Endothelial cell of umbilical vein (primary cell): ENCODE data around the gene SFR1. TPM values are rescaled to one million over a fixed set of nuclear protein-coding genes. Genes with fewer than 3 reads are reported as not detected.

Experiments
- BruUV-seq: library from RNA; stranded (reverse); fragments of 400-500 nt; replicated peaks from 2 replicates; lab custom pipeline; 2021; lab: Mats Ljungman, UMichigan
- CTCF ChIA-PET: fragments of 300-600, 350-600 bp; sonication (Branson Sonifier 250); formaldehyde crosslinking; loops from one replicate; lab custom pipeline; 2021; ENCODE audit warnings: antibody characterized with exemption, inconsistent platforms; lab: Charles Lee
- POLR2A ChIA-PET: fragments of 300-600, 350-600 bp; sonication (Branson Sonifier 250); formaldehyde crosslinking; loops from one replicate; lab custom pipeline; 2021; ENCODE audit warnings: antibody characterized with exemption, inconsistent platforms; lab: Charles Lee
- DNase-seq: peaks from one replicate; pipeline ENCODE4 v3.0.0-alpha.2; 2011; ENCODE audit warnings: low read depth, low spot score
- FAIRE-seq: peaks from 2 replicates; lab custom pipeline; 2011; peaks lifted over from hg19 to GRCh38; lab: Jason Lieb, UNC
- H2AFZ ChIP-seq: 2 replicates; pipeline ENCODE4 v1.6.0; 2012; ENCODE audit warnings: low read depth, low read length, control low read depth, inconsistent platforms
- H3K27ac ChIP-seq: 2 replicates; pipeline ENCODE4 v1.5.1; 2011; ENCODE audit warnings: low read depth, mild to moderate bottlenecking, control low read depth, low read length, moderate library complexity; ENCODE audit not compliant: insufficient read depth
- H3K27me3 ChIP-seq, 2 experiments: 2 replicates each; pipeline versions ENCODE4 v1.6.0 to v1.6.1; 2011; ENCODE audit warnings: low read length in 2 of 2, mixed read lengths in 1 of 2; ENCODE audit not compliant: control insufficient read depth in 2 of 2, insufficient read depth in 2 of 2
- H3K36me3 ChIP-seq, 2 experiments: 2 replicates in 1 of 2; 3 replicates in 1 of 2; pipeline ENCODE4 v1.5.1; 2011; ENCODE audit warnings: low read length in 2 of 2, mild to moderate bottlenecking in 1 of 2, moderate library complexity in 1 of 2; ENCODE audit not compliant: control insufficient read depth in 2 of 2, insufficient read depth in 2 of 2; ENCODE audit errors: extremely low read depth in 1 of 2
- H3K4me1 ChIP-seq: 3 replicates; pipeline ENCODE4 v1.5.1; 2011; ENCODE audit warnings: mild to moderate bottlenecking, low read length; ENCODE audit not compliant: control insufficient read depth, insufficient read depth; ENCODE audit errors: extremely low read depth
- H3K4me2 ChIP-seq: 2 replicates; pipeline ENCODE4 v1.6.1; 2011; ENCODE audit warnings: low read length, control low read depth, mixed read lengths; ENCODE audit not compliant: insufficient read depth
- H3K4me3 ChIP-seq, 3 experiments: fragments of 200-600 bp in 1 of 3; sonication (generic), shearing (Covaris generic) in 1 of 3; replicated peaks in 1 of 3; 2 replicates each; pipeline ENCODE4 v1.5.1; 2011 to 2016; ENCODE audit warnings: control low read depth in 3 of 3, low read length in 3 of 3, mild to moderate bottlenecking in 2 of 3, inconsistent platforms in 1 of 3, low read depth in 1 of 3, moderate library complexity in 1 of 3; ENCODE audit not compliant: insufficient read depth in 1 of 3
- H3K79me2 ChIP-seq: 2 replicates; pipeline ENCODE4 v1.6.0; 2012; ENCODE audit warnings: low read length, inconsistent platforms; ENCODE audit not compliant: control insufficient read depth, insufficient read depth
- H3K9ac ChIP-seq: replicated peaks from 2 replicates; pipeline ENCODE3; 2011; ENCODE audit warnings: low read length, control low read depth; ENCODE audit not compliant: insufficient read depth; ENCODE audit errors: extremely low read depth
- H3K9me1 ChIP-seq: replicated peaks from 3 replicates; pipeline ENCODE4 v1.6.0; 2011; ENCODE audit warnings: mild to moderate bottlenecking, low read length; ENCODE audit not compliant: control insufficient read depth, insufficient read depth; ENCODE audit errors: extremely low read depth
- H3K9me3 ChIP-seq: replicated peaks from 2 replicates; pipeline ENCODE4 v1.5.1; 2012; ENCODE audit warnings: low read length, inconsistent platforms; ENCODE audit not compliant: control insufficient read depth, insufficient read depth
- H4K20me1 ChIP-seq: replicated peaks from 2 replicates; pipeline ENCODE3; 2011; ENCODE audit warnings: mild to moderate bottlenecking, low read length; ENCODE audit not compliant: control insufficient read depth, insufficient read depth; ENCODE audit errors: extremely low read depth
- CTCF ChIP-seq, 2 donors: IDR thresholded peaks; 1 replicate in 1 of 2; 2 replicates in 1 of 2; pipeline ENCODE4 v1.5.1; 2011; ENCODE audit warnings: low read length in 2 of 2, mild to moderate bottlenecking in 2 of 2, moderate library complexity in 2 of 2, control low read depth in 1 of 2, inconsistent platforms in 1 of 2, low read depth in 1 of 2; ENCODE audit not compliant: insufficient read depth in 1 of 2; ENCODE audit errors: extremely low read depth in 1 of 2
- EZH2 ChIP-seq: IDR thresholded peaks from 2 replicates; pipeline ENCODE4 v1.6.1; 2012; ENCODE audit warnings: borderline replicate concordance, low read depth, mild to moderate bottlenecking, moderate library complexity, low read length, inconsistent platforms; ENCODE audit not compliant: severe bottlenecking
- FOS ChIP-seq: IDR thresholded peaks from 2 replicates; pipeline ENCODE4 v1.6.1; 2011; ENCODE audit warnings: mild to moderate bottlenecking, low read length, moderate library complexity, borderline replicate concordance; ENCODE audit not compliant: insufficient read depth
- GATA2 ChIP-seq: IDR thresholded peaks from 2 replicates; pipeline ENCODE4 v1.7.0; 2011; ENCODE audit warnings: low read depth, mild to moderate bottlenecking, moderate library complexity, mixed read lengths, low read length; ENCODE audit not compliant: insufficient read length, insufficient read depth
- JUN ChIP-seq: IDR thresholded peaks from 2 replicates; pipeline ENCODE4 v1.6.1; 2011; ENCODE audit warnings: borderline replicate concordance, low read depth; ENCODE audit not compliant: insufficient read length, insufficient read depth
- MAX ChIP-seq: IDR thresholded peaks from 2 replicates; pipeline ENCODE4 v1.6.1; 2011; ENCODE audit not compliant: insufficient read depth, insufficient read length
- MYC ChIP-seq: IDR thresholded peaks from one replicate; pipeline ENCODE4 v1.6.1; 2011; ENCODE audit warnings: mild to moderate bottlenecking, low read depth, low read length
- POLR2A ChIP-seq: IDR thresholded peaks from 2 replicates; pipeline ENCODE4 v1.6.1; 2012; ENCODE audit warnings: low read depth, mild to moderate bottlenecking, control low read depth, low read length
- POLR2AphosphoS5 ChIP-seq: IDR thresholded peaks from 2 replicates; pipeline ENCODE4 v1.6.1; 2012; ENCODE audit warnings: low read depth, mild to moderate bottlenecking, control low read depth, low read length, moderate library complexity; ENCODE audit not compliant: insufficient read depth
- dilution Hi-C: fragments of 300-500 bp; cut with MboI; formaldehyde crosslinking; loops from one replicate; pipeline ENCODE4 v1.15.0; 2019; ENCODE audit warnings: low sequenced_read_pairs; ENCODE audit not compliant: extremely low pct_ligation_motif_present
- intact Hi-C: fragments of 100-400 bp; cut with micrococcal nuclease; formaldehyde crosslinking; loops from one replicate; pipeline ENCODE4 v1.10.0; 2022
- polyA plus RNA-seq, 4 experiments: library from polyadenylated mRNA; depleted of rRNA in 3 of 4; stranded (reverse) in 3 of 4; unstranded in 1 of 4; fragments of >200 nt; gene quantifications; 2 replicates each; pipeline versions ENCODE4 v1.2.1 to v1.2.3, GENCODE V29; 2011 to 2012; ENCODE audit warnings: missing spikeins in 1 of 4
- total RNA-seq: library from RNA; stranded (reverse); gene quantifications from 2 replicates; pipeline ENCODE4 v1.2.3, GENCODE V29; 2021

SFR1 gene
- total and polyA plus RNA-seq, 2 donors (not counting 3 experiments of a cell fraction or from before 2014, with no cell fraction given) = 3.6 to 8.9 TPM

- no peaks in the 10 kb centered on the region for H3K27me3 ChIP-seq
- intact Hi-C loops (no loop called here), dilution Hi-C loops (no loop called here)
- BruUV-seq = no TSS peak
- no peak overlapping the region for H3K9ac ChIP-seq
- H3K4me1 ChIP-seq = peaks cover 13% of the 10 kb centered on the region
- H2AFZ ChIP-seq = no peak overlapping the region
- H3K4me2 ChIP-seq = peak overlapping the region; percentile 21
- POLR2A ChIA-PET = no interaction called here
- no peak overlapping the region for H3K27ac ChIP-seq
- DNase-seq (no peak), FAIRE-seq (no peak)
- no peak overlapping the region for H3K4me3 ChIP-seq
- H3K9me1 ChIP-seq = no peaks in the 10 kb centered on the region
- H3K36me3 ChIP-seq = no peaks in the 10 kb centered on the region
- no peaks in the 10 kb centered on the region for H3K9me3 ChIP-seq
- CTCF ChIA-PET = interaction anchor here (1.9 kb wide), 1 partner anchor 11 kb away, joined by 4 read pairs; no protein-coding TSS in a partner anchor
- no peaks in the 10 kb centered on the region for H4K20me1 ChIP-seq
- no peak for TF ChIP-seq JUN
- no peak for TF ChIP-seq MYC
- no peak for TF ChIP-seq POLR2A
- no peak for TF ChIP-seq MAX
- no peak for TF ChIP-seq GATA2
- no peak for TF ChIP-seq EZH2
- TF ChIP-seq CTCF (IDR thresholded peaks at IDR 0.05; ENCODE audit: extremely low read depth in 1 of 2, insufficient read depth in 1 of 2, low read depth in 1 of 2, low read length in 2 of 2) = no peak
- TF ChIP-seq POLR2AphosphoS5 = no peak
- no peak for TF ChIP-seq FOS
- H3K79me2 ChIP-seq = no peaks in the 10 kb centered on the region
Observed at GRCh38 chr10:104098358-104098925, 23.5 kb upstream of the SFR1 start.
